Peyer's patch (tissue), 4 donors: ENCODE data around the gene CCND2.

Experiments used
- CTCF ChIP-seq, 6 experiments: fragments of 450-650 bp in 4 of 6; fragments of 200-600 bp in 2 of 6; sonication (generic) in 1 of 6; IDR thresholded peaks; one replicate each; pipeline ENCODE4 v1.5.1; 2017 to 2019; ENCODE audit warnings: antibody characterized with exemption in 6 of 6, mild to moderate bottlenecking in 3 of 6, moderate library complexity in 1 of 6
- POLR2A ChIP-seq, 2 donors: fragments of 450-650 bp; IDR thresholded peaks; one replicate each; pipeline ENCODE4 v1.5.1; 2017; ENCODE audit warnings: antibody characterized with exemption in 2 of 2, mild to moderate bottlenecking in 2 of 2, moderate library complexity in 2 of 2

DNA sequence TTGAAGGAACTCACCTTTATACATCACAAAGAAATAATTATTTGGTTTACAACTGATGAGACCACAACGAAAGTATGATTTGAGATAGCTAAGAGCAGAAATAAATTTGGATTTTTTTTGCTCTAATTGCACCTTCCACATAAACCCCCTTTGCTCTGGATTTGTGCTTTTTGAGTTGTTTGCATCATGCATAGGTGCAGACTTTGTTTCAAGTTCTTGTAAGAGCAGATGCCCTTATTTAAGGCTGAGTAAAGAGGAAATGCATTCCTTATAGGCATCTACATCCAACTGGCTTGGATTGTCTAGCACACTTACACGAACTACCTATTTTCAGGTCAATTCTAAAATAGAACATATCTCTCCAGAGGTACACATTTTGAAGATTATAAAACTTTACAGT lies 6.6 kb upstream of the CCND2 start:
- TF ChIP-seq CTCF (IDR thresholded peaks at IDR 0.05) (no peak), POLR2A (IDR thresholded peaks at IDR 0.05) (no peak)
